GM12875 (cell line): ENCODE data around the gene SMIM44.
"Not testable (repeated sequence)": the region's sequence is repeated elsewhere in the genome, so short reads cannot be mapped to it uniquely, and the experiment has no call there.

Experiments used
- H3K4me3 ChIP-seq: one replicate; pipeline ENCODE4 v1.5.1; 2011; ENCODE audit warnings: low read depth, low read length, control low read depth
- CTCF ChIP-seq: IDR thresholded peaks from 2 replicates; pipeline ENCODE4 v1.5.1; 2011; ENCODE audit warnings: low read depth, mild to moderate bottlenecking, control low read depth, inconsistent platforms, low read length, moderate library complexity, borderline replicate concordance; ENCODE audit not compliant: insufficient read depth

The SMIM44 gene

GRCh38 chr19:3457528-3458228, 25.6 kb downstream of the SMIM44 start:
- no peak for TF ChIP-seq CTCF
- H3K4me3 ChIP-seq = no peak overlapping the region

- no peak for TF ChIP-seq CTCF
- H3K4me3 ChIP-seq = no peak overlapping the region
Measured at GRCh38 chr19:3456925-3457527, 26.2 kb downstream of the SMIM44 start.

DNA sequence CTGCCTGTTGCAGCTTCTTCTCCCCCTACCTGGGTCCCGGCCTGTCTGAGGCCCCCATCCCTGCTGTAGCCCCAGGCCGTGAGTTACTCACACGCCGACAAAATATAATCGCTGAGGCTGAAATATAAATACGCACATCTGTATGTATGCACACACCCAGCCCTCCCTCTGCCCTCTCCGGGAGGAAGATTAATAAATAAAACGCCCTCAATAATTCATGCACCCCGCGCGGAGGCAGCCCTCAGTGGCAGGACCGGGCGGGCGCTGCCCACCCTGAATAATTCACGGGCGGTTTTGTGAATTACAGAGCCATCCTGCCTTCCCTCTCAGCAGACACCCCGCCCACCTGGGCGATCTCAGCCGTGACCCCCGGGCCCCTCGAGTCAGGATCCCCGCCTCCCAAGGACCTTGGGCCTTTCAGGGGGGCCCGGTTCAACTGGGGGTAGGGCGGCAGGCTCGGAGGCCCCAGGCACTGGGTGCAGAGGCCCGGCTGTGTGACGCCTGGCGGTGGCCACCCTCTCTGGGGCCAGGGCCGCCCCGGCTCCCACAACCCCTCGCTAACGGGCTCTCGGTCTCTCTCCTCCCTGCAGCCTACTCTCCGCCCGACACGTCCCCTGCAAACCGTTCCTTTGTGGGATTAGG, 27.2 kb downstream of the SMIM44 start:
- no peak overlapping the region for H3K4me3 ChIP-seq
- no peak for TF ChIP-seq CTCF

GRCh38 chr19:3455393-3455955, 27.8 kb downstream of the SMIM44 start:
- no peak overlapping the region for H3K4me3 ChIP-seq
- no peak for TF ChIP-seq CTCF

DNA sequence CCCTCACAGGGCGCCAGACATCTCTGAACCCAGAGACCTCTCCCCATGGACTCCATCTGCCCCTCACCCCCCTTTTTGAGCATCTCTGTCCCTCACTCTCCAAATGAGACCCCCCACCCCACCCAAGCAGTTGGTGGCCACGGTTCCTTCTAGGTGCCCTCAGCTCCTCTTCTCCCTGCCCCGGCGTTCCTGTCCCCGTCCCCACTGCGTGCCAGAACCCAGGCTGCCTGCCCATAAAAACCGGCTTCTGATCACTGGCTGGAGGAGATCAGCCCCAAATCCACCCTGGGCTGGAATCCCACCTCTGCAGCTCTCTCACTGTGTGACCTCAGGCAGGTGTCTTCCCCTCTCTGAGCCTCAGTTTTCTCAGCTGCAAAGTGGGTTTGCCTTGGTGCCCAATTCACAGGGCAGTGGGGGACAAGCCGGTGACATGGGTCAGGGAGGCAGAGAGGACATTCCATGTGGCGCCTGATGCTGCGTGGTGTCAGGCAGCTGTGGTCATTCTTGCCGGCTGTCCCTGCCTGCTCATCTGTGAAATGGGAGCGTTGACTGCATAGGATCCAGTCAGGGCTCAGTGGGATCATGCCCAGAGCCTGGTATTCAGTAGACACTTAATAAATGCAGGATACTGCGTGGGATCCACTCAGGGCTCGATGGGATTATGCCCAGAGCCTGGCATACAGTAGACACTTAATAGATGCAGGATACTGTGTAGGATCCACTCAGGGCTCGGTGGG, 28.4 kb downstream of the SMIM44 start:
- TF ChIP-seq CTCF = no peak
- H3K4me3 ChIP-seq = no peak overlapping the region

- no peak for TF ChIP-seq CTCF
- H3K4me3 ChIP-seq = no peak overlapping the region
Measured at GRCh38 chr19:3453840-3454239, 29.4 kb downstream of the SMIM44 start.

DNA sequence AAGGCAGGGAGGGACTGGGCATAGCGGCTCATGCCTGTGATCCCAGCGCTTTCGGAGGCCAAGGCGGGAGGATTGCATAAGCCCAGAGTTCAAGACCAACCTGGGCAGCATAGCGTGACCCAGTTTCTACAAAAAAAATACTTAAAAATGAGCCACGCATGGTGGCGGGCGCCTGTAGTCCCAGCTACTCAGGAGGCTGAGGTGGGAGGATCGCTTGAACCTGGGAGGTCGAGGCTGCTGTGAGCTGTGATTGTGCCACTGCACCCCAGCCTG, 30.4 kb downstream of the SMIM44 start:
- not testable (repeated sequence) for H3K4me3 ChIP-seq
